Cardiac muscle cell (in vitro differentiated cells and primary cell): ENCODE measurements around the gene KCNIP1. TPM values are rescaled to one million over a fixed set of nuclear protein-coding genes. Genes with fewer than 3 reads are reported as not detected.

Experiments used
- DNase-seq, 2 donors: peaks; one replicate each; pipeline versions ENCODE4 v3.0.0 to v3.0.0-alpha.2; 2010 to 2017; ENCODE audit warnings: low read depth in 1 of 2, low spot score in 1 of 2
- H3K27ac ChIP-seq: fragments of 200-600 bp; sonication (generic); 2 replicates; pipeline ENCODE4 v1.5.1; 2016
- H3K27me3 ChIP-seq: fragments of 200-600 bp; sonication (generic); 2 replicates; pipeline ENCODE4 v1.6.0; 2016; ENCODE audit warnings: control low read depth
- H3K36me3 ChIP-seq: fragments of 200-600 bp; sonication (generic); 2 replicates; pipeline ENCODE4 v1.5.1; 2016; ENCODE audit warnings: control low read depth
- H3K4me1 ChIP-seq: fragments of 200-600 bp; sonication (generic); 2 replicates; pipeline ENCODE4 v1.8.1; 2017; ENCODE audit warnings: low read depth, mild to moderate bottlenecking, mixed run types
- H3K4me3 ChIP-seq: fragments of 200-600 bp; sonication (generic); 2 replicates; pipeline ENCODE4 v1.5.1; 2016; ENCODE audit warnings: mild to moderate bottlenecking
- H3K9me3 ChIP-seq: fragments of 200-600 bp; sonication (generic); 2 replicates; pipeline ENCODE4 v1.5.1; 2017; ENCODE audit warnings: low read depth, mild to moderate bottlenecking, control low read depth
- CTCF ChIP-seq: IDR thresholded peaks from 2 replicates; pipeline ENCODE4 v1.5.1; 2012; ENCODE audit warnings: low read depth, mild to moderate bottlenecking, low read length
- polyA plus RNA-seq: library from polyadenylated mRNA; unstranded; fragments of >200 nt; fragmentation: Nextera tagmentation; extraction: Ambion mirVana; gene quantifications from 2 replicates; pipeline ENCODE4 v1.2.1, GENCODE V29; 2016
- total RNA-seq: library from RNA; depleted of rRNA; stranded (reverse); fragments of >200 nt; gene quantifications from 2 replicates; pipeline ENCODE4 v1.2.3, GENCODE V29; 2016

The KCNIP1 gene
- total and polyA plus RNA-seq, 2 experiments from 2014 or later, result 0.09 TPM; not detected in 1

DNA sequence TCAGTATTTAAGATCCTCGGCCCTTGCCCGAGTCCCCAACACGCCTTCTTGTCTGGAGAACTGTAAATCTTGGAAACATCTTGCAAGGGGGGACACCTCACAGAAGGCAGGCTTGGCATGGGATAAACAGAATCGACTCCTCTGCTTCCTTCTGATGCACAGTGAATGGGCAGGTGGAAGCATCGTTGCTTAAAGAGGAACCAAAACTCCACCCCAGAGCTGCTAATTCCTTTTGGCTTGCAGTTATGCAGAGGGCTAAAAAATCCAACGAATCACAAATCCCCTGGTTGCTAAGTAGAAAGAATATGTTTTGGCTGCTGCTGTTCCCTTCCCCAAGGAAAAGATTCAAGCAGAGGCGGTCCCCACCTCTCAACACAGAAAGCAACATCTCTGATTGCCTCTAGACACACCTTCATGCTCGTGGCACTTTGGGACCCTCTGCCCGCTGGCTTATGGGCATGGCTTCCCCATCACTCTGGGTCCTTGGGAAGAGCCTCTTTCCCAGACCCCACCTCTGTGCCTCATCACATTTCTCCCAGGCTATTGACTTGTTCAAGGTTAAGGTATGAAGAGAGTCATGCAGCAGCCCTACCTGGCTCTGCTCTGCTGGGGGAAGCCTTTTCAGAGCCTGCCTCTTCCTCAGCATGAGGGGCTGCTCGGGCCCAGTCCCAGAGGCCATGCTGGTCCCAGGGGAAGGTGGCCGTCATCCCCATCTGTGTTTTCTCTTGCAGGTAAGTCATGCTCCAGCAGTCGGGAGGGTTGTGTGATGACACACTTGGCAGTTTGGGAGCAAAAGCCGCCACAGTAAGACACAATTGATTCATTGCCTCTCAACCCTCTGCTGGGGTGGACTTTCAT lies 137.1 kb downstream of the KCNIP1 start:
- no peaks in the 10 kb centered on the region for H3K36me3 ChIP-seq
- no peaks in the 10 kb centered on the region for H3K9me3 ChIP-seq
- no peak for TF ChIP-seq CTCF
- no peak overlapping the region for H3K27ac ChIP-seq
- H3K4me1 ChIP-seq, result no peaks in the 10 kb centered on the region
- no peak overlapping the region for H3K4me3 ChIP-seq
- no peak for DNase-seq
- H3K27me3 ChIP-seq, result peaks cover 3% of the 10 kb centered on the region

GRCh38 chr5:170641589-170642031 lies 137.8 kb downstream of the KCNIP1 start:
- DNase-seq, result no peak

GRCh38 chr5:170642066-170642735 lies 138.4 kb downstream of the KCNIP1 start:
- no peak overlapping the region for H3K27ac ChIP-seq
- peaks cover 3% of the 10 kb centered on the region for H3K27me3 ChIP-seq
- H3K4me3 ChIP-seq, result no peak overlapping the region
- no peaks in the 10 kb centered on the region for H3K36me3 ChIP-seq
- DNase-seq, result no peak
- TF ChIP-seq CTCF, result no peak
- no peaks in the 10 kb centered on the region for H3K9me3 ChIP-seq
- no peaks in the 10 kb centered on the region for H3K4me1 ChIP-seq

More at GRCh38 chr5:170641589-170642031, 137.8 kb downstream of the KCNIP1 start:
- Histone ChIP-seq H3K4me1 (no peaks in the 10 kb centered on the region), H3K27ac (no peak overlapping the region), H3K36me3 (no peaks in the 10 kb centered on the region), H3K27me3 (peaks cover 3% of the 10 kb centered on the region), H3K9me3 (no peaks in the 10 kb centered on the region), H3K4me3 (no peak overlapping the region)
- TF ChIP-seq CTCF, result no peak

- H3K4me1 ChIP-seq, result no peaks in the 10 kb centered on the region
Observed at GRCh38 chr5:170642776-170643436, 139.1 kb downstream of the KCNIP1 start.

More at GRCh38 chr5:170642776-170643436, 139.1 kb downstream of the KCNIP1 start:
- H3K36me3 ChIP-seq, result no peaks in the 10 kb centered on the region
- H3K27me3 ChIP-seq, result peaks cover 3% of the 10 kb centered on the region
- H3K9me3 ChIP-seq, result no peaks in the 10 kb centered on the region
- DNase-seq, result no peak
- no peak overlapping the region for H3K27ac ChIP-seq
- no peak overlapping the region for H3K4me3 ChIP-seq
- TF ChIP-seq CTCF, result no peak
